GM13977 (cell line): ENCODE data around the gene RAI14.

Source experiments
- DNase-seq: peaks from one replicate; pipeline ENCODE4 v3.0.0; 2012; ENCODE audit warnings: low spot score
- in situ Hi-C: fragments of 300-500 bp; cut with MboI; formaldehyde crosslinking; loops from one replicate; pipeline ENCODE4 v1.12.0; 2022; ENCODE audit warnings: low sequenced_read_pairs, low pct_unique_long_range_greater_than_20kb, mixed read lengths, inconsistent platforms; ENCODE audit not compliant: unreplicated experiment
- TF ChIP-seq, protein P1 (sequence below): IDR thresholded peaks from 2 replicates; pipeline ENCODE4 v1.5.1; 2012; ENCODE audit warnings: mild to moderate bottlenecking, control low read depth; ENCODE audit not compliant: insufficient read depth; ENCODE audit errors: extremely low read depth, missing control alignments

RAI14 gene

DNA sequence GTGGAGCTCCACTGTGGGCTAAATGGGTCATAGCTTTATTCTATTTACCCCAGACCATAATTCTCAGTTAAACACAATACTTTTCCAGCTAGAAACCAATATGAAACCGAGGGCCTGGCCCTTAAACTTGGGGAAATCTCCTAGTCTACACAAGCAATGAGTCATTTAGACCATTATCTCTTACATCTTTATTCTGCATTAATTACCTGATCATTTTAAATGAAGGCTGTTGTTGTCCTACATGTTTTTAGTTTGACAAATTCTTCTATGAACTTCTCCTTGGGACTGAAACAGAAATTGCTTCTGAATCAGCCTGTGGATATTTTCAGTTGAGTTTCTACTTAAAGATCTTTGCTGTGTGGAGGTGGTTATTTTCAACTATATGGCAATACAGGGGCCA, 37.9 kb downstream of the RAI14 start:
- no peak for DNase-seq
- TF ChIP-seq, protein P1, sequence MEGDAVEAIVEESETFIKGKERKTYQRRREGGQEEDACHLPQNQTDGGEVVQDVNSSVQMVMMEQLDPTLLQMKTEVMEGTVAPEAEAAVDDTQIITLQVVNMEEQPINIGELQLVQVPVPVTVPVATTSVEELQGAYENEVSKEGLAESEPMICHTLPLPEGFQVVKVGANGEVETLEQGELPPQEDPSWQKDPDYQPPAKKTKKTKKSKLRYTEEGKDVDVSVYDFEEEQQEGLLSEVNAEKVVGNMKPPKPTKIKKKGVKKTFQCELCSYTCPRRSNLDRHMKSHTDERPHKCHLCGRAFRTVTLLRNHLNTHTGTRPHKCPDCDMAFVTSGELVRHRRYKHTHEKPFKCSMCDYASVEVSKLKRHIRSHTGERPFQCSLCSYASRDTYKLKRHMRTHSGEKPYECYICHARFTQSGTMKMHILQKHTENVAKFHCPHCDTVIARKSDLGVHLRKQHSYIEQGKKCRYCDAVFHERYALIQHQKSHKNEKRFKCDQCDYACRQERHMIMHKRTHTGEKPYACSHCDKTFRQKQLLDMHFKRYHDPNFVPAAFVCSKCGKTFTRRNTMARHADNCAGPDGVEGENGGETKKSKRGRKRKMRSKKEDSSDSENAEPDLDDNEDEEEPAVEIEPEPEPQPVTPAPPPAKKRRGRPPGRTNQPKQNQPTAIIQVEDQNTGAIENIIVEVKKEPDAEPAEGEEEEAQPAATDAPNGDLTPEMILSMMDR = no peak
- in situ Hi-C loops = no loop called here

DNA sequence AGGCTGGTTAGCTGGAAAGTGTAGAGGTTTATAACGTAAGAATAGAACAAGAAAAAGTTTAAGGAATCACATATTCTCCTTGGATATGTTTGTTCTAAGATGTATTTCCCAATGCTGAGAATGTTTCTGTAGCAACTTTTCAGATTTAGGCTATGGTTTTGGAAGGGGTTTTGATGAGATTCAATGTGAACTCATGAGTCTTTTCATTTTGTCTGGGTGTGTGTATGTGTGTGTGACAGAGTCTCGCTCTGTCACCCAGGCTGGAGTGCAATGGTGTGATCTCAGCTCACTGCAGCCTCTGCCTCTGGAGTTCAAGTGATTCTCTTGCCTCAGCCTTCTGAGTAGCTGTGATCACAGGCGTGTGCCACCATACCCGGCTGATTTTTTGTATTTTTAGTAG, 38.6 kb downstream of the RAI14 start:
- in situ Hi-C loops = no loop called here
- DNase-seq = no peak
- TF ChIP-seq, protein P1 = no peak

DNA sequence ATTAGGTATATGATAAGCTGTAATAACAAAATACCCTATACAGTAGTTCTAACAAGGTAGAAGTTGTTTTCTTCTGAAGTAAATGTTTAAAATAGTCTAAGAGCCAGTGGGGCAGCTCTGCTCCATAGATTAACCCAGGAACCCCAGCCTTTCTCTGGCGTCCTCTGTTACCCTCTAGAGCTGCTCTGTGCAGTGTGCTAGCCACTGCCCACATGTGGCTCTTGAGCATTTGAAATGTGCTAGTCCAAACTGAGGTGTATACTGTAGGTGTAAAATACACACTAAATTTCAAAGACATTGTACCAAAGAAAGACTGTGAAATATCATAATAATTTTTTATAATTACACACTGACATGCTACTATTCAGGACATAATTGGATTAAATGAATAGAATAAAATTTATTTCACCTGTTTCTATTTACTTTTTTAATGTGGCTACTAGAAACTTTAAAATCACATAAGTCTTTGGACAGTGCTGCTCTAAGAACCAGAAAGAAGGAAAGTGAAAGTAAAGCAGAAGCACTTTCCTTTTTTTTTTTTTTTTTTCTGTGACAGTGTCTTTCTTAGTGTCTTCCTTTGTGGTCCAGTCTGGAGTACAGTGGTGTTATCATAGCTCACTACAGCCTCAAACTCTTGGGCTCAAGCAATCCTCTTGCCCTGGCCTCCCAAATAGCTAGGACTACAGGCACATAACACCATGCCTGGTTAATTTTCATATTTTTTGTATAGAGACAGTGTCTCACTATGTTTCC, 39.3 kb downstream of the RAI14 start:
- no peak for DNase-seq
- in situ Hi-C loops = no loop called here
- TF ChIP-seq, protein P1 = no peak

DNA sequence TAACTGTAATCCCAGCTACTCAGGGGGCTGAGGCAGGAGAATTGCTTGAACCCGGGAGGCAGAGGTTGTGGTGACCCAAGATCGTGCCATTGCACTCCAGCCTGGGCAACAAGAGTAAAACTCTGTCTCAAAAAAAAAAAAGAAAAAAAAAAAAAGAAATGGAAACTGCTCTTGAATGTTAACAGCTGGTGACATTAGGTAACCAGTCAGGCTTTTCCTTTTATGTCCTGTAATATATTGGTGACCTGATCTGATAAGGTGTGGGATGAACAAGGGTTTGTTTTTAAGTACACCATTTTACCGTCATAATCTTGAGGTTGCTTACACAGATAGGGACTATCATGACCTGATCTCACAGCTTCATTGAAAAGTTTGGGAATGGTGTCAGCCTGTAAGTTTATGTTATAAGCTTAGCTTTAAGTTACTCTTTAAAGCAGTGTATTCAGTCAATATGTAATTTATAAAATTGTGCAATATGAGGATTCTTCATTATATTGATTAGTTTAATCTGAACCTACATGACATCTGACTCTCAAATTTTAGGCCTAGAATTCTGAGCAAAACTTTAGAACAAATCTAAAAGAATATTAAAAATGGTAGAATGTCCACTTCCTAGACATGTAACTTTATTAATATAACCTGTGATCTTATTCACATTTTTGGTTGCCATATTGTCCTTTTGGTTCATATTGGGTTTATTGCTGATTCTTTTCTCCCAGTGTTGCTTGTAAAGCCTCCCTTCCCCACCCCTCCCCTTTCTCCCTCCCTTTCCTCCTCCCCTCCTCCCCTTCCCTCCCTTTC, 41.4 kb downstream of the RAI14 start:
- in situ Hi-C loops = no loop called here
- TF ChIP-seq, protein P1 = no peak
- DNase-seq = no peak

DNA sequence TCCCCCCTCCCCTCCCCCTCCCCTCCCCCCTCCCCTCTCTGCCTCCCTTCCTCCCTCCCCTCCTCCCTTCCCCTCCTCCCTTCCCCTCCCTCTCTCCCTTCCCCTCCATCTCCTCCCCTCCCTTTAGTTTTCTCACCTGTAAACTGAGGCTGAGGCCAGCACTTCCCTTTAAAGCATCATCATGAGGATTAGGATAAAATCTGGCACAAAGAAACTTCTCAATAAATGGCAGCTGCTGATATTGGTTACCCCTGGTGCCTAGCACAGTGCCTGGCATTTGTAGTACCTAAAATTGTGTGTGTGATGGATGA, 41.9 kb downstream of the RAI14 start:
- TF ChIP-seq, protein P1 = no peak
- DNase-seq = no peak
- in situ Hi-C loops = no loop called here

DNA sequence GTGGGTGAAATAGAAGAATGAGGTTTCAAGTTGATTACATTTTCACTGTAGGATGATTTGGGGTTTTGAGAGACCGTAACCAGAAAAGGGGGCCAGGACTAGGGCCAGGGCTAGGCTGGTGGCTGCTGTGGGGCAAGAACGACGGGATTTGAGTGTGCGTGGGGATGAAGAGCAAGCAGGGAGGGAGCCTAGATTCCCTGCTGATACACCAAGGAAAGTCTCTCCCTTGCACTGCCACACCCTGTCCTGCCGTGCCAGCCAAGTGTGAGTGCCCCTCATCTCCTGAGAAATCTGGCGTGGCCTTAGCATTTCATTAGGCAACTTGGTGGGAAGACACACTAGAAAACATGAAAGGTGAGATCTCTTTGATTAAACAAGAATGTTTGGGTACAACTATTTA, 42.6 kb downstream of the RAI14 start:
- DNase-seq = no peak
- TF ChIP-seq, protein P1 = no peak
- in situ Hi-C loops = no loop called here
